GM15510 (cell line): ENCODE data around the gene HYI.
A peak's percentile ranks its signal among the peaks of the same experiment; 100 is the strongest.

ENCODE experiments used
- POLR2A ChIP-seq: IDR thresholded peaks from 3 replicates; pipeline ENCODE4 v1.6.1; 2011; ENCODE audit warnings: borderline replicate concordance; ENCODE audit not compliant: insufficient read length; ENCODE audit errors: extremely low read depth

HYI gene

DNA sequence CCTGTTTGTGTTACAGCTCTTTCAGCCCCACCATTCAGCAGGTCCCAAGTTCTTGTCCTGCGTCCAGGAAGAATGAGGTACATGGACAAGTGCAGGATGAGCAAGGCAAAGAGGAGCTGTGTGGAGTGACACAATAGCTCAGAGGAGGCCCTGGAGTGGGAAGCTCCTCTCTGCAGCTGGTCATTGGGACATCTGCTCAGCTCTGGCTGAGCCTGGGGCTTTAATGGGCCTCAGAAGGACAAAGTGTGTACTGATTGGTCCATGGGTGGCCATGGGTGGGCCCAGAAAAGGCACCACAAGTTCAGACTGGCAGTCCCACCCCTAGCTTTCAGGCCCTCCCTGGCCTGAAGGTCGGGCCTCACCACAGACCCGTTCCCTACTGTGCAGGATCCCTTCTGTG is 14.7 kb upstream of the HYI start:
- no peak for TF ChIP-seq POLR2A

DNA sequence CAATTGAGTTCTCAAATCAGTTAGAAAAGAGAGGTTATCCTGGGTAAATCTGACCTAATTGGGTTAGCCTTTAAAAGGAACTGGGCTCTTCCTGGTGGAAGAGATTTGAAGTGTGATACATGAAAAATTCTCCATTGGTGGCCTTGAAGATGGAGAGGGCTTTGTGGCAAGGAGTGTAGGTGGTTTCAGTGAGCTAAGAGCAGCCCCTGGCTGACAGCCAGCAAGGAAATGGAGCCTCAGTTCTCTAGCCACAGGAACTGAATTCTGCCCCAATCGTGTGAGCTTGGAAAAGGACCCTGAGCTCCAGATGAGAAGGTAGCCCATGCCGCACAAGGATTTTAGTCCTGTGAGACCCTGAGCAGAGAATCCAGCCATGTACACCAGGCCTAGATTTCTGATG is 12.7 kb upstream of the HYI start:
- TF ChIP-seq POLR2A, result no peak

DNA sequence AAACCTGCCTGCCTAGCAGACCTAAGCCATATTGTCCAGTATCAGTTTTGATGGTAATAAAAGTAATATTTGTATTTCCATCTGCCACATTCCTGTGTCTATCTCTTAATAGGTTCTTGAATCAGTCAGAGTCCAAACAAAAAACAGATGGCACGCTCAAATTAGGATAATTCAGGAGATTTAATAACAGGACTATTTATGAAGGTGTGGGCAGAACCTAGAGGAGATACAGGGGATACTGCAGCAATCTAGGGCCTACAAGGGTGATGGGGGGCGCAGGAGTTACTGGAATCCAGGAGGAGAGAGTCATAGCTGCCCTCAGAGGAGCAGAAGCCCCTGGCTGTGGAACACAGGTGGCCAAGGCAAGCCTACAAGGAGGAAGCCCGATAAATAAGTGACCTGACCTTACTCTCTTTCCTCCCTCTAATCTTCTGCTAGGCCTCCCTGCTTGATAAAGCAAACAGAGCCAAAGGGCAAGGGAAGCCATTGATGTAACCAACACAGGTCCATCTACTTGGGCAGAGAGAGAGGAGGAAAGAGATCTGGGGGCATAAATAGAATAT is 11.9 kb upstream of the HYI start:
- no peak for TF ChIP-seq POLR2A

DNA sequence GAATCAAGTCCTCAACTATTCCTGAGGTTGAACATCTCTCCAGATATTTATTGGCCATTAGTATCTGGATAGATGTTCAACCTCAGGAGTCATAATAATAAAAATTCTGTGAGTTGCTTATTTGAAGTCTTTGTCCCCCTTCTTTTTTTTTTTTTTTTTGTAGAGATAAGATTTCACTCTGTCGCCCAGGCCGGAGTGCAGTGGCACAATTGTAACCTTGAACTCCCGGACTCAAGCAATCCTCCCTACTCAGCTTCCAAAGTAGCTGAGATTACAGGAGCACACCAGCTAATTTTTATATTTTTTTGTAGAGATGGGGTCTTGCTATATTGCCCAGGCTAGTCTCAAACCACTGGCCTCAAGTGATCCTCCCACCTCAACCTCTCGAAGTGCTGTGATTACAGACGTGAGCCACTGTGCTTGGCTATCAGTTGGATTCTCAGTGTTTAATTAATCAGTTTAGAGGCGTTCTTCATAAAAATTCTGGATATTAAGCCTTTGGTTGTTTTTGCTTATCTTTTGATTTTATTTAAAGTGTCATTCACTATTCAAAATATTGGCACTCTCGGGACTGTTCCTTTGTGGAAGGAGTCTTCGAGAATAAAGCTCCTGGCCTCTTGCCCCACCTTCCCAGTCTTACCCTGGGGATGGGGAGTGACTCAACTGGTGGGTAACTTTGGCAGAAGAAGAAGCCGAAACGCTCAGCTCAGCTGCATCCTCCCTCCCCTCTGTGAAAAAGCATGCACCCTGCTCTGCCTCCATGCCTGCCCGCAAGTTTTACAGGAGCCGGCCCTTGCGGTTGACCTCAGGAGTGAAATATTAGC is 11.2 kb upstream of the HYI start:
- no peak for TF ChIP-seq POLR2A

DNA sequence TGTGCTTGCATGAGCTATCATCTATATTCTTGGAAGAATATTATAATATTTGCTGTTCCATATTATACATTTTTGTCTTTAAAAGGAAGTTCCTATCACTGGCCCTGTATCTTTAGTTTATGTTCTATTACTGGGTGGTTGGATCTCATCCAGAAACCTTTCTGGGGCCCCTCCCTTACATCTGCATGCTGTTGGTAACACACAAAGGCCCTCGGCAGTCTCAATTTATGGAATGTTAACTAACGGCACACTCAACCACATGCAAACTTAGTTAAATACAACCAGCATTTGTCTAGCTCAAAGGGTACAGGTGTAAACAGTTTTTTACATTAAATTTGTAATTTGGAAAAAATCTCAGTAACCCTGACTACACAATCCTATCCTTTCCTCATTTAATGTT is 9.7 kb upstream of the HYI start:
- TF ChIP-seq POLR2A, result no peak

DNA sequence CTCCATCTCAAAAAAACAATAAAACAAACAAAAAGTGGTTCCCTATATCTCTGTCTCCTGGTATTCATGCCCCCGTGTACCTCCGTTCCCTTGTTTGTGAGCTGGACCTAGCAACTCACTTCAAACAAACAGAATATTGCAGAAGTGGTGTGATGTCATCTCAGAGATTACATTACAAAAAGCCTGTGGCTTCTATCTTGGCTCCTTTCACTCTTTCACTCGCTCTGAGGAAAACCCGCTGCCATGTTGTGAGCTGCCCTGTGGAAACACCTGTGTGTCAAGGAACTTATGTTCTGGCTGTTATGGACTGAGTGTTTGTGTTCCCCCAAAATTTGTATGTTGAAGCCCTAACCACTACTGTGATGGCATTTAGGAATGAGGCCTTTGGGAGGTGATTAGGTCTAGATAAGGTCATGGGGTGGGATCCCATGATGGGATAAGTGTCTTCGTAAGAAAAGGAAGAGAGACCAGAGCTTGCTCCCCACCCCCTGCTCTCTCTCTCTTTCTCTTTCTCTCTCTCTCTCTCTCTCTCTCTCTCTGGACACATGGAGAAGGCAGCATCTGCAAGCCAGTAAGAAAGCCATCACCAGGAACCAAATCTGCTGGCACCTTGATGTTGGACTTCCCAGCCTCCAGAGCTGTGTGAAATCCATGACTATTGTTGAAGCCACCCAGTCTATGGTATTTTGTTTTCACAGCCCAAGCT is 7.4 kb upstream of the HYI start:
- TF ChIP-seq POLR2A, result no peak

DNA sequence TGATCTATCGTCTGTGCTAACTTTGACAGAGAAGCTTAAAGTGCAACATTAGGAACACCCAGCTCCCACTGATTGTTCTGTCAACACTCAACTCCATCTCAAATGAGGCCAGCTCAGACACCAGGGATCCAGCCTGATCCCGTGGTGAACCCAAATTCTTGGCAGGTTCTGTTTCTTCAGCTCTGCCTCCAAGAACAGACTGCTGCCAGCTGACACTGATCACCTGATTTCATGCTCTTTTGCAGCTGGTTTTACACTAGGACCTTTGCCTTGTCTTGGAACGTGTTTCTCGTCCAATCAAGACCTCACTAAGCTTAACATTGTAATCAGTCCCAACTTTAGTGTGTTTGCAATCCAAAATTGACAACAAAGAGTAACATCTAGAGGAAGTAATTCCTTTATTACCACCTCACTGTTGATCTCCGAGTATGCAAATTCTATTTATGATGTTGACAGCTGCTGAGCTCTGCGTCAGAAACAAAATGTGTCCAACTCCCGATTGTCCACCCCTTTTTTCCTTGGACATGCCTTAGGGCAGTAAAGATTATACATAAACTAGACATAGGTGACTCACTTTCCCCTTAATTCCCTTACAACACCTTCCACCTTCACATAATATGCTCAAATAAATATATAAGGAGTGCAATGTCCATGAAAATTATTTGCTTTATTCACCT is 1.6 kb upstream of the HYI start:
- TF ChIP-seq POLR2A, result no peak

DNA sequence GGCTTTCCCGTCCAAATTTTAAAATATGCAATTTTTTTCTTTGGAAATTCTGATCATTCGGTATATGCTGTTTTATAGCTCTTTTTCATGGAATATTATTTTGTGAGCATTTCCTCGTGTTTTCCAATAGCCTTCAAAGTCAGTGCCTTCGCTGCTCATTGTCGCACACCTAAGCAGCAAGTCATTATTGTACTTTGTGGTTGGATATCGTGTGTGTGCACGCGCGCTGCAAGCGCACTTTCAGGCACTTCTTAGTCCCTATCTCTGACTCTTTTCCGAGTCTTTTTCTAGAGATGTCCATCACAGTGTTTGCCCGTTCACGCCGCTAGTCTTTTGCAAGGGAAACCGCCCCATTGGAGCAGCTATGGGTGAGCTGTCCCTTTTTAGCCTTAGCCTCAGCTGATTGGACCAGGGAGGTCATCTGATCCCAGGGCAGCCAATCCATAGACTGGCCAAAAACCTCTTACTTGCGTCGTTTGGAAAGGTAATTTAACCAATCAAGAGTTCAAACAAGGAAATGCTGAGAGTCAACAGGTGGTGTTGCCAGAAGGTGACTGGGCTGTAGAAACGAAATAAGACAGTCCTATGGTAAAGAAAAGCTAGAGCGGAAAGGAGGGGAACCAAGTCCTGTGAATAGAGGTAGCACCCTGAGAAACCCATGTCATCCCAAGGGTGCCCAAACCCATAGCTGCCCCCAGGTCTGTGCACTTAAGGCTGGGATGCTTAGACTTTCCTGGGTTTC is 710 bp upstream of the HYI start:
- TF ChIP-seq POLR2A, result peak; percentile 26

DNA sequence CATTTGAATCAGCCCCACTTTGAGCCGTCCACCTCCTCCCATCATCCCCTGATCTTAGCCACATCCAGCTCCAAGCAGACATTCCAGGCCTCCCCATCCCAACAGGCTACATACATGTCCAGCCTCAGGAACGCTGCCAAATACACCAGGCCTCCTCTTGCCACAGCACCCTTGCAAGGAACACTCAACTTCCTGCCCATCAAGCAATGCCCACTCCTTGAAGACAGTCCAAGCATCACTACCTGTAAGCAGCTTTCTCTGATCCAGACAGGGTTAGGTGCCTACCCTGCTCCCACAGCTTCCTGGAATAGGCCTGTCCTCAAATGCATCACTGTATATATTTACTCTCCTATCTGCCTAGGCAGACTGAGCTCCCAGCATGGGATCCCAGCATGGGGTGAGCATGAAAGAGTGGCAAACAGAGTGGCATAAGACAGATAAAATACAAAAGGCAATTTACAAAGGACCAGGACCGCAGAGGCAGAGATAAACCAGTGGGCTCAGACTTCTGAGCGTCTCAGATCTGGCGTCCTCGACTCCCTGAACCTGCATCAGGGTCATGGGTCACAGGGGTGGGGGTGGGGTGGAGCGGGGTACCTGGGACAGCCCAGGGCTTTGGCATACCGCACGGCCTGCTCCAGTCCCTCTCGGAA is 816 bp downstream of the HYI start:
- TF ChIP-seq POLR2A, result no peak

DNA sequence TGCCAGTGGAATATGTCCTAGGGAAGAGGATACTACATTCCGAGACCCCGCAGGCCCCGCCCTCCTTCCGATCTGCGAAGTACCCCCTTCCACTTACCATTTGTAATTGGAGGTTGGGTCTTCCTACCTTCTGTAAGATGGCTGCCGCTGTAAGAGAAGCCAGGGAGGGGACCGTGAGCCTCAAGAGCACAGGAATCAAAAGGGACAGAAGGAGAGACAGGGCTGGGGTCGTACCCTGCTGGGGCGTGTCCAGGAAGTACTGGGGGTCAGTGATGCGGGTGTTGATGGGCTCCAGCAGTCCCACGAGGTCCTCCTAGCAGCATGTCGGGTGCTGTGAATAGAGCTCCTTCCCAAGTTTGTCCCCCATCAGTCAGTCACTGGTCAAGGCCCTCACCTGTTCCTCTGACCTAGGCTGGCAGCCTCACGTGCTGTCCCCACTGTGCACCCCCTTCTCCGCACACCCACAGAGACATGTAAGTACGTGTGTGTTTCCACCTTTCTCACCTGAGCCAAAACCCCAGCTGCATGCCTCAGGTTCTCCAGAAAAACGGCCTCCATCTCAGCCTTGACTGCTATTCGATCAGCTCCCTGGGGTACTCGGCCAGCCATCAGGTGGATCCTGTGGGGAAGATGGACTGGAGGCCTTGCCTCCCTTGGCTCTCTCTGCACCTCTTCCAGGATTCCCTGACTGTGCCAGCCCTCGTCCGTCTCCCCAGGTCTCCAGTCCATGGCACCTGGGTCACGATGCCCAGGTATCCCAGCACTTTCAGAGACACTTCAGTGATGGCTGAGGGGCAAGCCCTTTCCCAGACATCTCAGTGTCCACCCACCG is 1.8 kb downstream of the HYI start:
- TF ChIP-seq POLR2A, result no peak

DNA sequence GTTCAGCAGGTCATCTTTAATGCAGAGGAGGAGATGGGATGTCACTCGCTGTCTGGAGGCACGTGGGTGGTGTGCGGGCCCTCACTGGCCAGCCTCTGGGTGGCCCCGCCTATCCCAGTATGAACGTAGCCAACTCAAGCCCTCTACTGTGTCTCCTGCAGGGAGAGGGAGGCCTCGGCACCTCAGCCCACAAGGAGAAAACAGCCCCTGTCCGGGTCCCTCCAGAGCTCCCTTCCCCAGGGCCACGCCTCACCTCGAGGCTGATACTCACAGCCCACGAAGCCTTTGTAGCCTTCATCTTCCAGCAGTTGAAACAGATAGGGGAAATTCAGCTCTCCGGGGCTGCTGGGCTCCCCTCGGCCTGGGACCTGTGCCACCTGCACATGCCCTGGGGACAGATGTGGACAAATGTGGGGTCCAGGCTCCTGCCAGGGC is 2.6 kb downstream of the HYI start:
- no peak for TF ChIP-seq POLR2A

DNA sequence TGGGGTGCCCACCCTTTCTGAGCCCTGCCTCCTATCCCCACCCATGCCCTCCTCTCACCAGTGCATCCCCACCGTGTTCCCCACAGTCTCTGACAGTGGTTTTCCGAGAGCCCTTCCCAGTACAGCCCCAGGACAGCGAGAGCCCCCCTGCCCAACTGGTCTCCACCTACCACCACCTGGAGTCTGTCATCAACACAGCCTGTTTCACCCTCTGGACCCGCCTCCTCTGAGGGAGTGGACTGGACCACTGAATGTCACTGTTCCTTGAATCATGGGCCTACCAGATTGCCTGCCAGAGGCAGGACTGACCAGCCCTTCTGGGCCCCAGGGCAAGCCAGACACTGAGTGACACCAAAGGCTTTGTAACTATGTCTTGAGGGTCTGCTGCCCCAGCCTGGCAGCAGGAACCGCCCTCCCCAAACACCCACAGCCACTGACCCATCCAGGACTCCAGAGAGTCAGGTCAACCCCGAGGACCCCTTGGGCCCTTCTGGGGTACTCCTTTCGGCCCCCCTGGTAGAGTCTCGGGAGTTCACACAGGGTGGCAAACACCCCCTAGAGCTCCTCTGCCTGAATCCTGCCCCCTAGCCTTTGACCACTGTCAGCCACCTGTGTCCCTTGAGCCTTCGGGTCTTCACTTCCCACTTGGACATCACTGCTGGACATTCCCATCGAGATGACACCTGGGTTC is 3.3 kb downstream of the HYI start:
- TF ChIP-seq POLR2A, result no peak

DNA sequence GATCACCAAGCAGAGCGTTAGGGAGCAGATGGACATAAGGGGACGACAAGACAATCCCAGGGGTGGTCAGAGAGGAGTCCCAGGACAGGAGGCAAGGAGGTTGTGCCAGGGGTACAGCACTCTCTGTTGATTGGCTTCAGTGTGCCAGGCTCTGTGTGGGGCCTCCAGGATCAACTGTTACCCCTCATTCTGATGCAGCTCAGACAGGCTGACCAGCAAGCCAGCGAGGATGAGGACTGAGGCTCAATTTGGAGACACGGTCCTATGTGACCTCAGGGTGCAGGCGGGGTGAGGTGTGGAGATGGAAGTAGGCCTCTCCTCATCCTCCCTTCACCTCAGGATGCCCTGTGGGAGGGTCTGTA is 4.0 kb downstream of the HYI start:
- TF ChIP-seq POLR2A, result no peak
